IPS DF 19.7 (cell line): Measurements from ENCODE around the gene UBL3.

Source experiments
- DNase-seq: peaks from one replicate; pipeline ENCODE4 v3.0.0-alpha.2; 2013; ENCODE audit warnings: low read depth, low spot score

Gene UBL3

GRCh38 chr13:29857085-29857484 is 6.7 kb upstream of the UBL3 start:
- DNase-seq, result no peak

DNA sequence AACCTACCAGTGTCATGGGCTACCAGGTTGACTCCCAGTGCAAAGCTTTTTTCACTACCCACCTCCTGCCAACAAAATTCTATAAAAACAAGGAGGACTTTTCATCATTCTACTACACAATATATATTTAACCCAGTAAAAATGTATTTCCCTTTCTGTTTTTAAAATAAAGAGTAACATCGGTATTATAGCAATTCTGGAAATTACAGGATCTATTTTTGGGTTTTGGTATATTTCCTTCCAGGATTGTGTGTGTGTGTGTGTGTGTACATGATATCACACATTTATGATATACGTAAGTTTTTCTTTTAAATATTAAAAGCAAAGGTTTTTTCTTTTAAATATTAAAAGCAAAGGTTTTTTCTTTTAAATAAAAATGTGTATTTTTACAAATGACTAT is 6.0 kb upstream of the UBL3 start:
- no peak for DNase-seq

GRCh38 chr13:29855784-29856183 is 5.4 kb upstream of the UBL3 start:
- DNase-seq, result no peak

DNA sequence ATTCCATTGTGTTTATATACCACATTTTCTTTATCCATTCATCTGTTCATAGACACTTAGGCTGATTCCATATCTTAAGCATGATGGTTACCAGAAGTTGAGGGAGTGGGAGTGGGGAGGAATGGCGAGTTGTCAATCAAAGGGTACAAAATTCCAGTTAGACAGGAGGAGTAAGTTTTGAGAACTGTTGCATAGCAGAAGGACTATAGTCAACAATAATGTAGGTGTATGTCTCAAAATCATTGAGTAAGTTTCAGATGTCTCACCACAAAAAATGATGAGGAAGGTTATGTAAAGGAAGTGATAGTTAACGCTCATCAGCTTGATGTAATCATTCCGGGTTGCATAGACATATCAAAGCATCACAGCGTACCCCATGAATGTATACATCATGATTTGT is 4.6 kb upstream of the UBL3 start:
- DNase-seq, result no peak

GRCh38 chr13:29853131-29853530 is 2.7 kb upstream of the UBL3 start:
- no peak for DNase-seq

GRCh38 chr13:29852472-29853054 is 2.1 kb upstream of the UBL3 start:
- DNase-seq, result no peak

- DNase-seq, result no peak
Observed at GRCh38 chr13:29849731-29850212, 645 bp downstream of the UBL3 start.

DNA sequence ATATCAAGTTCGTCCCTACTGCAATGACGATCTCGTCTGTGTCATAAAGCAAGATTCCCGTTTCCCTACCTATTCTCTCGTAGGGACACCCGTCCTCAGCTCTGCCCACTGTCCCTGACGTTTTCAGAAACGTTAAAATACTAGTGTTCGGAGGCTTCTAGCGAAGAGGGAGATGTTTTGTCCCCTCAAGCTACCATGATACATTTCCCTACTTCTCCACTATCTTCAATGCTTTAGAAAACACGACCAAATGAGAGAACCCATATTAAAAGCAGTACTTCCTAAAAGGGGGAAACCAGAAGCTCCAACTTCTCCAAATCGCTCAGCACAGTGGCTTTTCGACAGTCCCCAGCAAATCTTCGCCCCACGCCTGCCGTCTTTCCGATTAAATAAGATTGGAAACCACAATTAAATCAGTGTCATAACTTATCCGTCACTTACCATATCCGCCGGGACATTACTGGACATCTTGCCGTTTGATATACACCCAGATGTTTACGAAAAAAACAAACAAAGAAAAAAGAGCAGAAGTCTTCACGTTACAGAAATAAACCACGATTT is 1.3 kb downstream of the UBL3 start:
- no peak for DNase-seq

DNA sequence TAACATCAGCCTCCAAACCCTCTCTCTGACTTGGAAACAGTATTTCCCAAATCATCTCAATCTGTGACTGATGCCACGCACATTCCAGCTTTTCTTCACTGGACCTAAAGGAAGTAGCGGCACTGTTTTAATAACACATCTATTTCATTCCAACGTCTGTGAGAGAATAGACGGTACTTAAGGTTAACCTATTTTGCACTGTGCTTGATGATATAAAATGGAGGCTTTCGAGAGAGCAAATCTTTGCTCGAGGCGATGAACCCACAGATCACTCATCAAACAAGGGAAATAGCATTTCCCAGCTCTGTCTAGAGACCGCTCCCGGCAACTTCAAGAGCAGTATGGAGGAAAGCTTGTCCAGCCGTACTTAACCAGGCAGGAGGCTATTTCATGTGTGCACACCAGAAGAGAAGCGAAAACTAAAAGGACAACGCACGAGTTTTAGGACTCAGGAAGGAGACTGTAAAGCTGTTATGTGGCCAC is 2.9 kb downstream of the UBL3 start:
- DNase-seq, result no peak

DNA sequence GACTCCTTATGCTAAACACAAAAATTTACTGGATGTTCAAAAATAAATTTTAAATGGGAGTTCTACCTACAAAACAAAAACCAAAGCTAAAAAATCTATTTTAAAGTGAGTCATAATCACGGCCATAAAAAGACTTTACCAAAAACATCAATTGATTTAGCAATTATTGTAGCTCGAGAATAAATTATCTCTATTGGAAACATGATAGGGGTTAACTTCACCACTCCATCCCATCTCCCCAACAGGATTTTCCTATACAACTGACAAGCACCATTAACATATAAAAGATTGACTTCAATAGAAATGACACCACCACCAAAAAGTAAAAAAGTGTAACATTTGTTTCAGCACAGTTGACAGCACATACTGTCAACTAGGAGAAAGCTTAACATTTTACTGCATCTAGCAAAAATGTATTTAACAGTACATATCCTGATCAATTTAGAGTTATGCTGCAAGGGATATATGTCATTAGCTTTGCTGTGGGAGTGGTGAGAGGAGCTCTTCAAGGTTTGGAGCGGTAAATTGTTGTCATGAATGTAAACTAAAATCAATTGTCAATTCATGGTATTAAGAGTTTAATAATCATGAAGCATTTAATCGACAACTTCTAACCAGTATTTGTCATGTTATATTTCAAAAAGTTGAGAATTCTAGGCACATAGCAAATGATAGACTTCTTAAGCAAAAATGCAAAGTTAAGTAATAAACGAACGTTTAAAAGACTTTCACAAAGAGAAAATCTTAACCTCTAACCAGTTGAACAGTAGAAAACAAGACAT is 3.8 kb downstream of the UBL3 start:
- no peak for DNase-seq

DNA sequence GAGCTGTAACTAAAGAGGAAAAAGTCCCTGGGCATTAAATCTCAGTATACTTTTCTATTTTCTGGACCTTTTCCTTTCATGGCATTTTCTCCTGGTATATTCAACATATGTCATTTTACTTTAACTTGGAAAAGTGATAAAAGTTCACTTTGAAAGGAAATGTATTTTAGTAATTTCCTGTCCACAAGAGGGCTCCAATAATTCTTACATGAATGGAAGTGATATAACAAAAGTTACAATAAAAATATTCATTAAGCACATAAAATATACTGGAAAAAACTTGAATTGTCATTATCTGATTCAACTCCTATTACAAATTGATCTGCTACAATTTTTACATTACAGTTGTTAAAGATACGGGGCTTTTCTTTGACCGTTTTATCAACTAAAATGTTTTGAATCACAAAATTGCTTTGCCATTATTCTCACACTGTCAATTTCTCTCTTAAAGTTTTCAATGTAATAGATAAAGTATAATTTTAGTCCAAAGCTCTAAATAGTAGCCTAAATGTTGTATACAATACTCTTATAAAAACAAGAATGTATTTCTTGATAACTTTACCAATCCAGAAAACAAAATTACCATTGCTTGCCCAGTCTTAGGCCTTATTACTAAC is 4.9 kb downstream of the UBL3 start:
- DNase-seq, result no peak

DNA sequence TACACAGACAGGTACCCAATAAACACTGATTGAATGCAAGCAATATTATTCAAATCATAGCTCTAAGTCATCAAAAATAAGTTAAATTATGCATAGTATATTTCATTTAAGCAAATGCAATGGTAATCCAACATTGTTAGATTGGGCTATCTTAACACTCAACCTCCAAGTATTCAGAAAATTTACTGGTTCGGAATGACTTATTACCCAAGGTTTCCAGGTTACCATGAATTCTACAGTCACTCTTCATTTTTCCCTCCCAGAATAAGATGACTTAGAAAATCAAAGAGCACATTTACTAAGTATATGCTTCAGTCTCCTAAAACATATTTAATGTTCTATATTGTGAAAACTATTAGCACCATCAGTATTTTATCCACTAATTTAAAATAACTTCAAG is 6.0 kb downstream of the UBL3 start:
- no peak for DNase-seq

- no peak for DNase-seq
Observed at GRCh38 chr13:29840585-29840984, 9.8 kb downstream of the UBL3 start.

GRCh38 chr13:29835280-29836061 is 14.9 kb downstream of the UBL3 start:
- no peak for DNase-seq

DNA sequence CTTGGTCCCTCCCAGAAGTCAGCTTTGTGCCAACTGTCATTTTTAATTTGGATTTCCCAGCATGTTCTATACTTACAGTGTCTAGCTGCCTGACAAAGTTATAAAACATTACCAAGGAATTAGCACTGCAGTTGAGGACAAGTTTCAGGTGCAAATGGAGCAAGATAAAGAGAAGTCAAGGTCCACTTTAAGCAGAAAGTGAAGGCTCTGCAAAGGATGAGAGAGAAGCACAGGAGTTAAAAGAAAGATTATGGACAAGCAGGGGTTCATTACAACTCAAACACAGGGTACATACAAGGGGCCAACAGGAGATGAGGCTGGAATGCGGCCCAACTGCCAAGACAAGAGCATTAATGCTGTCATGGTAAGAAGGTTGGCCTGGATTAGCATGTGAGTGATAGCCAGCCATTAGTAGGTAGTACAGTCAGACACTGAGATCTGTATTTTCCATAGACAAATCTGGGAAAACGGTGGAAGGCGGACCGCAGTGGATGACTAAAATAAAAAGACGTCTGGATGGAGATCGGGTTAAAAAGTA is 17.6 kb downstream of the UBL3 start:
- no peak for DNase-seq

DNA sequence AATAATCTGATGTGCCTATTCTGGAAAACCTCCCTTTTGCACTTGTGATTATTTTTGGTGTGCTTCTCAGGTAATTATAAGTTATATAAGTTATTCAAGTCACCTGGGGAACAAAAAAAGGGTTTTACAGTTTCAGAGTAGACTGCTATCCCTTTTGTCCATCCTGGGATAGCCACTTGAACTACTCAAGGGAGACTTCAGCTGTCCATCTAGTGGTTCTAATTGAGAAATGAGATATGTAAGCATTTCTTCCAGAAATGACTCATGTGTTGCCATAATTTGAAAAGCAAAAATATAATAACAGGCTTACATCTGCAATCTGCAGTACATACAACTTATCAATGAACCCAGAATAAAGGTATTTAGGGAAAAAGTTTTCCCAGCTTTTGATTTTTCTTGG is 20.4 kb downstream of the UBL3 start:
- no peak for DNase-seq

DNA sequence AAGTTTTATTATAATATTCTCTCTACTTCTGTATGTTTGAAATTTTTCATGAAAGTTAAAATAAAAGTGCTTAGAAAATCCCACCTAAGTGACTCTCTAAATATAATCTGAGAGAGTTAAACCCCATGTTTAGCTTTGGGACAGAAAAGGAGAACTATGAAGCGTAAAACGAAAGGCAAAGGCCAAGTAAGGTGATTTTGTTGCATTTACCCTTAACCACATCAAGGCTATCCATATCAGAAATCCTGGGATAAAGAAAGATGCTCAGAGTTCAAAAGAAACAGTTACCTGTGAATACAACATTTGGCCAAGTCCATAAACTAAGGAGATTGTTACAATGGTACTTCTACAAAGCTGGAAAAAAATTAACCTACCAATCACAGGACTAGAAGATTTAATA is 31.3 kb downstream of the UBL3 start:
- no peak for DNase-seq

- DNase-seq, result no peak
Observed at GRCh38 chr13:29817604-29818378, 32.6 kb downstream of the UBL3 start.

GRCh38 chr13:29816715-29817114 is 33.7 kb downstream of the UBL3 start:
- no peak for DNase-seq

DNA sequence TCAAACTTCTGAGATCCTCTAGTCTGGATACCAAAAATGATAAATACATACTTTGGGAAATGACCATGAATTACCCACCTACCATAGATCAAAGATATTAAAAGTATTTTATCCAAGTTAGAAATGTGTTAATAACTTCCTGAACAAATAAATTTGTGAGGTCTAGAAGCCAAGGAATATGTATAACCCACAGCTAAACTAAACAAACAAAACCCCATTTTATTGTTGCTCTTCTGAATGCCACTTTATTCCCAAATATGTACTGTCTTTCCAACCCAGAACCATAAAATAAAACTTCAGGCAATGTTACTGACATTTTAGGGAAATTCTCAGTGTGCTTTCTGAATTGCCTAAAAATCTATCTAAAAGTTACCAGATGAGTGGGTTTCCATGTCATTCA is 35.1 kb downstream of the UBL3 start:
- DNase-seq, result no peak

DNA sequence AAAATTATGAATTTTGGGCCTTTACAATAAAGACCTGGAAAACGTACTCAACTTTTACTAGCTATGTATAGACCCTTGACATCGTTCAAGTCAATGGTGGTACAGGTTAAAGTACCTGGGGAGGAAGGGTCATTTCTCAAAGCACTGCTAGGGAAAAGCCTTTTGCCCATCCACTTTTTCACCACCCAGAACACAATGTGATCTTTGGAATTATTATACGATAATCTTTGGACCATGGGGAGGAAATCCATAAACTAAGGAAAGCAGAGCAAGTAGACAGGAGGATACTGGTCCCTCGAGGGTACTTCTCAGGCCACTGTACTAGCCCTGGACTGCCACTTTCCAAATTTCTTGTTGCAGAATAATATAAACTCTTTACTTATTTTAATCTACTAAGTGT is 39.5 kb downstream of the UBL3 start:
- DNase-seq, result no peak
